Measurements from ENCODE around the gene RAC2.

GRCh38 chr22:37234736-37235711 is 9.0 kb downstream of the RAC2 start:
- TF ChIP-seq POLR2A (IDR thresholded peaks at IDR 0.05): no peak
- TF ChIP-seq, protein P1, sequence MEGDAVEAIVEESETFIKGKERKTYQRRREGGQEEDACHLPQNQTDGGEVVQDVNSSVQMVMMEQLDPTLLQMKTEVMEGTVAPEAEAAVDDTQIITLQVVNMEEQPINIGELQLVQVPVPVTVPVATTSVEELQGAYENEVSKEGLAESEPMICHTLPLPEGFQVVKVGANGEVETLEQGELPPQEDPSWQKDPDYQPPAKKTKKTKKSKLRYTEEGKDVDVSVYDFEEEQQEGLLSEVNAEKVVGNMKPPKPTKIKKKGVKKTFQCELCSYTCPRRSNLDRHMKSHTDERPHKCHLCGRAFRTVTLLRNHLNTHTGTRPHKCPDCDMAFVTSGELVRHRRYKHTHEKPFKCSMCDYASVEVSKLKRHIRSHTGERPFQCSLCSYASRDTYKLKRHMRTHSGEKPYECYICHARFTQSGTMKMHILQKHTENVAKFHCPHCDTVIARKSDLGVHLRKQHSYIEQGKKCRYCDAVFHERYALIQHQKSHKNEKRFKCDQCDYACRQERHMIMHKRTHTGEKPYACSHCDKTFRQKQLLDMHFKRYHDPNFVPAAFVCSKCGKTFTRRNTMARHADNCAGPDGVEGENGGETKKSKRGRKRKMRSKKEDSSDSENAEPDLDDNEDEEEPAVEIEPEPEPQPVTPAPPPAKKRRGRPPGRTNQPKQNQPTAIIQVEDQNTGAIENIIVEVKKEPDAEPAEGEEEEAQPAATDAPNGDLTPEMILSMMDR (IDR thresholded peaks at IDR 0.05 in 4 of 5, conservative IDR thresholded peaks at IDR 0.05 in 1 of 5): no peak

Measured in gastrocnemius medialis (tissue), 4 donors.